IPS-18a (cell line): Measurements from ENCODE around the gene KRT6C.
"Not testable (repeated sequence)": the region's sequence is repeated elsewhere in the genome, so short reads cannot be mapped to it uniquely, and the experiment has no call there.

Source experiments
- H3K27ac ChIP-seq: one replicate; pipeline ENCODE4 v1.5.1; 2013; ENCODE audit warnings: low read length
- H3K27me3 ChIP-seq: one replicate; pipeline ENCODE4 v1.6.1; 2013; ENCODE audit warnings: mild to moderate bottlenecking, low read length; ENCODE audit not compliant: control insufficient read depth, insufficient read depth
- H3K36me3 ChIP-seq: one replicate; pipeline ENCODE4 v1.6.1; 2013; ENCODE audit warnings: low read depth, low read length; ENCODE audit not compliant: control insufficient read depth
- H3K4me1 ChIP-seq: one replicate; pipeline ENCODE4 v1.6.1; 2013; ENCODE audit warnings: low read depth, low read length; ENCODE audit not compliant: control insufficient read depth
- H3K4me3 ChIP-seq: one replicate; pipeline ENCODE4 v1.5.1; 2013; ENCODE audit warnings: low read length
- H3K9ac ChIP-seq: one replicate; pipeline ENCODE4 v1.6.1; 2013; ENCODE audit warnings: mild to moderate bottlenecking, low read length, moderate library complexity
- H3K9me3 ChIP-seq: one replicate; pipeline ENCODE4 v1.6.1; 2013; ENCODE audit warnings: low read depth, low read length; ENCODE audit not compliant: control insufficient read depth

The KRT6C gene

DNA sequence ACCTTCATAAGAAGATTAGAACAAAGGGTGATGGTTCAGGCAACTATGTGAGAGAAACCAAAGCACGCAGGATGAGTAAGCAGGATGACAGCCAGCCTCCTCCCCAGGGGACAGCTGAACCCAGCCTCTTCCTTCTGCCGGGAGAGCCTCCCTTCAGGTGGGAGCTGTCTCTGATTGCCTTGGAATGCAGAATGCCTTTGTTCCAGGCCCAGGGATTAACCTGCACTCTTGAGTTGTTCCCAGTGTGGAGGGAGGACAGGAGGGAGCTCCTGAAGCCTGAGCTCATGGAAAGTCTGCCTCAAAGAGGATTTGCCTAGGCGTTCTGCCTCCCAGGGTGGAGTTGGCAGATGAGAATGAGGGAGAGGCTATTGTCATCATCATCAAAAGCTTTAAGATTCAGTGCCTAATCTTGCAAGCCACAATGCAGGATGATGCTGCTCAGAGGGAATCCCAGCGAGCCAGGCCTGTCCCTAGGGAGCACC is 23.0 kb upstream of the KRT6C start:
- Histone ChIP-seq H3K27me3 (no peaks in the 10 kb centered on the region), H3K4me3 (no peak overlapping the region), H3K9me3 (no peaks in the 10 kb centered on the region), H3K36me3 (no peaks in the 10 kb centered on the region), H3K4me1 (peaks cover 20% of the 10 kb centered on the region), H3K9ac (no peak overlapping the region), H3K27ac (no peak overlapping the region)

DNA sequence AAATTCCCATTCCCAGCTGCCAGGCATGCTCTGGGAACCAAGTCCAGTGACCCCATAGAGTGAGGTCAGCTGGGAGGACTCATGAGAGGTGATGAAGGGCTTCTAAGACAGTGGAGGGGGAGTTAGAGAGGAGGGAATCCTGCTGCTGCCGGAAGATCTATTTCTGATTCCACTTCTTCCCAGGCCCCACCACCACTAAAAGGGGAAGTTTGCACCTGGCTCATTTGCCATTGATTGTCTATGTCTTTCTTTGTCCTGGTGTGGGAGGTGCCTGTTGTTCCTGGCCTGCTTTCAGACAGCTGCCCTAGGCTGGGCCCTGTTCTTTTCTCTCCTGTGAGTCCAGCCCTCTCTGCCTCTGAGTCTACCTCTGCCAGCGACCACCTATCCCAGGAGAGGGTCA is 22.4 kb upstream of the KRT6C start:
- Histone ChIP-seq H3K27ac (no peak overlapping the region), H3K36me3 (no peaks in the 10 kb centered on the region), H3K9ac (no peak overlapping the region), H3K9me3 (no peaks in the 10 kb centered on the region), H3K4me1 (peaks cover 20% of the 10 kb centered on the region), H3K27me3 (no peaks in the 10 kb centered on the region), H3K4me3 (peak overlapping the region; percentile 13)

DNA sequence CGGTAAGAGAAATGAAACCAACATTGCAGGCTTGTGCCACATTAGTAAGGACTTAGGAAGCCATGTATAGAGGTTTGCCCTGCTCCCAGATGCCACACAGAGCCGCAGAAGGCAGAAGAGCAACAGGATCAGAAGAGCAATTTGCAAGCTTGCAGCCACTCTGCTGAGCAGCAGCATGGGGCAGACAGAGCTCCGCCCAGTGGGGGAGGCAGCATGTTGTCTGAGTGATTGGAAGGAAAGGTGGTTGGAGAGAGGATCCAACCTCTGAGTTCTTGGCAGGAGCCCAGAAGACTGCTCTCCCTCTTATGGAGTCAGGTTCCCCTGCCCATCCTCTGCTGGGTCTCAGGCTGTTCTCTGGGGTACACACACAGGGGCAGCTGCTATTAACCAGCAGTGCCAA is 21.8 kb upstream of the KRT6C start:
- no peak overlapping the region for H3K4me3 ChIP-seq
- H3K9me3 ChIP-seq = no peaks in the 10 kb centered on the region
- no peak overlapping the region for H3K27ac ChIP-seq
- no peaks in the 10 kb centered on the region for H3K27me3 ChIP-seq
- no peak overlapping the region for H3K9ac ChIP-seq
- H3K36me3 ChIP-seq = no peaks in the 10 kb centered on the region
- H3K4me1 ChIP-seq = peaks cover 20% of the 10 kb centered on the region

DNA sequence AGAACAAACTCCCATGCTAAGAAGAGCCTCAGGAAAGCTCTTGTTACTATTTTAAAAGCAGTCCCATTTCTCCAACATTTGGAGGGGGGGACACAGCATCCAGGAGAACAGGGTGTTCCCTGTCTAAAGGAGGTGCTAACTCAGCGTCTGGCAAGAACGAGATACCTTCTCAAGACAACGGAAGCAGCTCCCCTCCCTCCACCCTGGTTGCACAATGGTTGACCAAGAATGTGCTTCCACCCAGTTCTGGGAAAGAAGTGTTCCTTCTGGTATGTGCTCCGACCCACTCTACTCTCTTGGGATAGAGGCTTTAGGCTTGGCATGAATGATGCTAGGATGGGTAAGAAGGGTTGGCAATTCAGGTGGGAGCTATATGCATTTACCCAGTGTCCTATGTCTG is 20.9 kb upstream of the KRT6C start:
- no peaks in the 10 kb centered on the region for H3K27me3 ChIP-seq
- no peaks in the 10 kb centered on the region for H3K36me3 ChIP-seq
- no peak overlapping the region for H3K9ac ChIP-seq

DNA sequence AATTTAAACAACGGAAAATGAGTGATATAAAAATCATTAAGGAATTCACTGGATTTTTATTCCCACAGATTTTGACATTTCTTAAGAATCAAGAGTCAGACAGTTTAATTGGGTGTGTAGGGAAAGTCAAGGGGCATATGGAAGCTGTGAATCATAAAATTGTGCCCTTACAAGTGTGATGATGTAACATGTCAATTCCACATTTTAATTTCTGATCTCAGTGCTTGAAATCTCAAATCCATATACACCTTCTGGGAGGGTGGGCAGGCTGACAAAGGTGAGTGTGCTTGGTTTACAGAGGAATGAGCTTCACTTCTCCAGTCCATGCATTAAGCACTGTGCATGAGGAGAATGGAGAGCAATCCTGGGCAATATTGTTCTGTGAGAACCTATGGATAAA is 20.5 kb upstream of the KRT6C start:
- Histone ChIP-seq H3K36me3 (no peaks in the 10 kb centered on the region), H3K27ac (no peak overlapping the region), H3K4me1 (peaks cover 20% of the 10 kb centered on the region), H3K9me3 (no peaks in the 10 kb centered on the region), H3K9ac (no peak overlapping the region), H3K27me3 (no peaks in the 10 kb centered on the region), H3K4me3 (no peak overlapping the region)

More for the DNA sequence above, 20.9 kb upstream of the KRT6C start:
- Histone ChIP-seq H3K27ac (no peak overlapping the region), H3K4me1 (peaks cover 20% of the 10 kb centered on the region), H3K4me3 (no peak overlapping the region), H3K9me3 (no peaks in the 10 kb centered on the region)

DNA sequence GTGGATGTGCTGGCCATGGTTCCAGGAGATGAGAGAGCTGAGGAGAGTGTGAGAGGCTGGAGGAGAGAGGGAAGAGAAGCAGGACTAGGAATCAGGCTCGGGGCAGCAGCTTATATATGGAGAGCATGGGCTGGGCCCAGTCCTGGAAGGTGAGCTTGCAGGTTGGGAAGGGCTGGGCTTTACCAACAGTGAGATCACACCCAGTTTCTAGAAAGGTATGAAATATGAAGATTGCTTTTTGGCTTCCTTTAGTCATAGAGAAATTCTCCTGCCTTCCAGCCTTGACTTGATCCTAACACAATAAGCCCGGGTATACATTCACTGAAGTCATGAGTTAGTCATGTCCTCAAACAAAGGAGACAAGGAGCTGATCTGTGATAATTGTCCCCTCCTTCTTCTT is 19.6 kb upstream of the KRT6C start, which contains the start of gene KRT6A:
Gene KRT6A (minus strand): TSS at position 86 of the 400 bp plus-strand sequence. CDS start 69 bp downstream, at position 17.
- no peaks in the 10 kb centered on the region for H3K27me3 ChIP-seq
- no peaks in the 10 kb centered on the region for H3K9me3 ChIP-seq
- no peak within 1 kb of the TSS for H3K4me3 ChIP-seq
- no peak within 1 kb of the TSS for H3K27ac ChIP-seq
- peaks cover 20% of the 10 kb centered on the region for H3K4me1 ChIP-seq
- H3K9ac ChIP-seq = no peak within 1 kb of the TSS
- no peaks in the 10 kb centered on the region for H3K36me3 ChIP-seq

DNA sequence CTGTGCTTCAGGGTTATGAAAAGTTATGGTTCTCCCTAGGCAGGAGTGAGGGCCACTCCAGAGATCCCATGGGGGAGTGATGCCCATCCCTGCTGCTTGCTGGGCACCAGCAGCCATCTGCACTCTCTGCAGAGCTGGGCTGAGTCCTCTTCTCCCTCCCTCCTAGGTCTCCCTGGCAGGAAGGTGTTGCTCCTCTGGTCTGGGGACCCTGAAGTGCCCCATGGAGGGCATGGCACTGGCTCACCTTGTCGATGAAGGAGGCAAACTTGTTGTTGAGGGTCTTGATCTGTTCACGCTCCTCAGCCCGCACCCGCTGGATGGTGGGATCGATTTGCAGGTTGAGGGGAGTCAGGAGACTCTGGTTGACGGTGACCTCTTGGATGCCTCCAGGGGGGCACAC is 18.8 kb upstream of the KRT6C start:
- H3K27me3 ChIP-seq, H3K4me3 ChIP-seq, H3K36me3 ChIP-seq, H3K9ac ChIP-seq, H3K27ac ChIP-seq, H3K9me3 ChIP-seq: not testable (repeated sequence)
- H3K4me1 ChIP-seq = peaks cover 20% of the 10 kb centered on the region

DNA sequence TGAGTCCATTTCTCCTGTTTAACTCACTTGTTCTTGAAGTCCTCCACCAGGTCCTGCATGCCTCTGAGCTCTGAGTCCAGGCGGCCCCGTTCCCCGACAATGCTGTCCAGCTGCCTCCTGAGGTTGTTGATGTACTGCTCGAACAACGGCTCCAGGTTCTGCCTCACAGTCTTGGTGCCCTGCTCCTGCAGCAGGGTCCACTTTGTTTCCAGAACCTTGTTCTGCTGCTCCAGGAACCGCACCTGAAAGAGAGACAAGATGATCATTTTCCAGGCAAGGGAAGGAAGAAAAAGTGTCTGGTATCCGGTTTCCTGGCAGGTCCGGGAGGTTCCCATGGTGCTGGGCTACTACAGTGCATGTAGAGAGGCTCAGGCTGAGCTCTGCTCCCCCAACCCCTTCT is 17.9 kb upstream of the KRT6C start:
- peaks cover 20% of the 10 kb centered on the region for H3K4me1 ChIP-seq
- not testable (repeated sequence) for H3K9ac ChIP-seq, H3K4me3 ChIP-seq, H3K36me3 ChIP-seq, H3K27me3 ChIP-seq, H3K9me3 ChIP-seq, H3K27ac ChIP-seq

DNA sequence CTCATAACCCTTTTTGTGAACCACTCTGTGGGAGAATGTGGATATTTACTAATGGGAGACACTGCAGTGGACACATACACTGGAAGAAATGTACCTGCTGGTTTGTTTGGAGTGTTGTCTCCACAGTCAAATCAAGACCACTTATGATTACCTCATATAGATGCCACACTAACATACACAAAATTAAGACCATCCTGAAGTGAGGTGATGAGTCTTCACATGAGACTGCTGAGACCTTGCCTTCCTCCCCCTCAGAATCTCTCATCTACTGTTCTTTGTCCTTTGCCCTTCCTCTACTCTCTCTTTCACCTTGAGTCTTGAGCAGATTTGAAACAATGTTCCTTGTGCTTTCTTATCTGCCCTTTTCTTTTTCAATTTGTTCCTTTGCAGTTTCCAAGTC is 15.1 kb upstream of the KRT6C start:
- no peaks in the 10 kb centered on the region for H3K27me3 ChIP-seq

DNA sequence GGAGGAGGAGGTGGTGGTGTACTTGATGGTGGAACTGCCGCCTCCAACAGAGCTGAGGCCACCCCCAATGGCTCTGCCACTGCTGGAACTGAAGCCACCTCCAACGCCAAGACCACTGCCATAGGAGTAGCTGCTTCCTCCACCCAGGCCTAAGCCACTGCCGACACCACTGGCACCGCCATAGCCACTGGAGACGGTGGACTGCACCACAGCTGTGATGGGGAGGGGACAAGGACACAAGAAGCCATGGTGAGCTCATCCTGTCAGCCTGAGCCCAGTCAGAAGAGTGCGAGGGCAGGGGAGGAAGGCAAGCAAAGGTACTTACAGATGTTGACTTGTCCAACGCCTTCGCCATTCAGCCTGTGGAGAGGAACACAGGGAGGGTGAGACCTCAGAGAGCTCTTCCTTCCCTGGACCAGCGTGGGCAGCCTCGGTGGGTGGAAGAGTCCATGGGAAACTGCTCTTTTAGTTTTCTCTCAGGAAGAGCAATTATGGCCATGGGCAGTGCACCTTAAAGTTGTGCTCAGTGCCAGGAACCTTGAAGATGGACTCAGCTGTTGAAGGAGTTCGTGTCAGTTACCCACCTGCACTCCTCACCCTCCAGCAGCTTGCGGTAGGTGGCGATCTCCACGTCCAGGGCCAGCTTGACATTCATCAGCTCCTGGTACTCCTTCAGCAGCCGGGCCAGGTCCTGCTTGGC is 14.3 kb upstream of the KRT6C start:
- not testable (repeated sequence) for H3K27ac ChIP-seq, H3K4me3 ChIP-seq, H3K27me3 ChIP-seq, H3K9me3 ChIP-seq, H3K9ac ChIP-seq, H3K4me1 ChIP-seq, H3K36me3 ChIP-seq

More for the DNA sequence above, 15.1 kb upstream of the KRT6C start:
- Histone ChIP-seq H3K27ac (no peak overlapping the region), H3K36me3 (no peaks in the 10 kb centered on the region), H3K4me1 (no peaks in the 10 kb centered on the region), H3K9ac (no peak overlapping the region), H3K9me3 (no peaks in the 10 kb centered on the region), H3K4me3 (no peak overlapping the region)

DNA sequence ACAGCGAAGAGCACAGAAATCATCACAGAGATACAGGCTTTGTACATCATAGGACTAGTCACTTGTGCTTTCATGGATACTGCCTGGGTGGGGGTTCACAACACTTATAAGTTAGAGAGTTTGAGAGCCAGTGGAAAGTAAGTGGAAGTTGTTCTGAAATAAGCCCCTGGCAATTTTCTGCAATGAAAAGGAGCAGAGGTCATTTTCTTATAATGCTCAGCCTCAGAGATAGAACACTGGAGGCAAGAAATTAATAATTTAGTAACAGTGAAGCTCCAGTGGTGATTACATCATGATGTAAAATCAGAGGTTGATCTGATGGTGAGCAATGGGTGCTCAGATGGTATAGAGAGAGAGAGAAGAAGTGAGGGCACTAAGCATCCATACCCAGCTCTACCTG is 13.6 kb upstream of the KRT6C start:
- Histone ChIP-seq H3K9ac (no peak overlapping the region), H3K27me3 (no peaks in the 10 kb centered on the region), H3K4me1 (no peaks in the 10 kb centered on the region), H3K4me3 (no peak overlapping the region), H3K27ac (no peak overlapping the region), H3K9me3 (no peaks in the 10 kb centered on the region), H3K36me3 (no peaks in the 10 kb centered on the region)
